CD4-positive, alpha-beta T cell (primary cell): ENCODE data around the gene SFMBT2. TPM values are rescaled to one million over a fixed set of nuclear protein-coding genes. Genes with fewer than 3 reads are reported as not detected.

Experiments used
- ATAC-seq: fragments of 200-7000 bp; cut with Tn5 transposase; one replicate; pipeline ENCODE4 v1.10.0; 2022; ENCODE audit warnings: mild to moderate bottlenecking; ENCODE audit not compliant: poor library complexity
- CTCF ChIA-PET: fragments of 350-600 bp; sonication (Branson Sonifier 250); formaldehyde crosslinking; loops from one replicate; lab custom pipeline; 2021; ENCODE audit warnings: antibody characterized with exemption, inconsistent platforms; lab: Charles Lee
- POLR2A ChIA-PET: fragments of 350-600 bp; sonication (Branson Sonifier 250); formaldehyde crosslinking; loops from one replicate; lab custom pipeline; 2021; ENCODE audit warnings: antibody characterized with exemption, inconsistent platforms; lab: Charles Lee
- DNase-seq, 14 experiments: peaks; one replicate each; pipeline ENCODE4 v3.0.0-alpha.2; 2013 to 2020; ENCODE audit warnings: mixed read lengths in 2 of 14
- H3K27ac ChIP-seq, 2 donors: one replicate each; pipeline versions ENCODE4 v1.5.1 to v1.7.0; 2013; ENCODE audit warnings: low read length in 2 of 2, low read depth in 1 of 2, mild to moderate bottlenecking in 1 of 2
- H3K27me3 ChIP-seq, 2 experiments: 1 replicate in 1 of 2; 2 replicates in 1 of 2; pipeline versions ENCODE4 v1.6.1 to v1.7.0; 2013; ENCODE audit warnings: low read length in 2 of 2, control low read depth in 1 of 2, mild to moderate bottlenecking in 1 of 2, moderate library complexity in 1 of 2; ENCODE audit not compliant: insufficient read depth in 2 of 2, control insufficient read depth in 1 of 2
- H3K36me3 ChIP-seq: one replicate; pipeline ENCODE4 v1.6.1; 2013; ENCODE audit warnings: low read length, control low read depth; ENCODE audit not compliant: insufficient read depth
- H3K4me1 ChIP-seq: one replicate; pipeline ENCODE4 v1.6.1; 2013; ENCODE audit warnings: low read length, control low read depth; ENCODE audit not compliant: insufficient read depth
- H3K4me3 ChIP-seq: one replicate; pipeline ENCODE4 v1.5.1; 2013; ENCODE audit warnings: mild to moderate bottlenecking, low read length, moderate library complexity
- H3K9me3 ChIP-seq, 2 experiments: 1 replicate in 1 of 2; 2 replicates in 1 of 2; pipeline versions ENCODE4 v1.6.1 to v1.7.0; 2013; ENCODE audit warnings: low read length in 2 of 2, mild to moderate bottlenecking in 2 of 2, control low read depth in 1 of 2, moderate library complexity in 1 of 2; ENCODE audit not compliant: control insufficient read depth in 1 of 2, insufficient read depth in 1 of 2
- H3K27ac Mint-ChIP-seq: one replicate; pipeline ENCODE4 v1.8.0; 2020; ENCODE audit warnings: mixed read lengths
- H3K27me3 Mint-ChIP-seq: one replicate; pipeline ENCODE4 v1.8.0; 2021; ENCODE audit warnings: mixed read lengths
- H3K36me3 Mint-ChIP-seq: one replicate; pipeline ENCODE4 v1.8.0; 2021; ENCODE audit warnings: low read depth, mixed read lengths
- H3K4me1 Mint-ChIP-seq: one replicate; pipeline ENCODE4 v1.8.0; 2021; ENCODE audit warnings: low read depth, mixed read lengths
- H3K4me3 Mint-ChIP-seq: one replicate; pipeline ENCODE4 v1.8.0; 2020; ENCODE audit warnings: mild to moderate bottlenecking, mixed read lengths
- H3K9me3 Mint-ChIP-seq: one replicate; pipeline ENCODE4 v1.8.0; 2020; ENCODE audit warnings: mixed read lengths
- intact Hi-C, 2 experiments: fragments of 100-400 bp; cut with DNase I in 1 of 2; cut with micrococcal nuclease in 1 of 2; formaldehyde crosslinking; loops; one replicate each; pipeline versions ENCODE4 v1.15.1 to v1.9.0; 2023 to 2025; cut with DNase I, micrococcal nuclease
- total RNA-seq, 174 experiments: library from RNA in 2 of 174; stranded (reverse) in 2 of 174; gene quantifications; one replicate each; pipeline ENCODE4 v1.2.3 and lab custom pipeline; 2021 to 2026
- TF ChIP-seq, protein P1 (sequence below): fragments of 200-600 bp; IDR thresholded peaks from one replicate; pipeline ENCODE4 v1.8.0; 2022; ENCODE audit warnings: antibody characterized with exemption, mild to moderate bottlenecking

Gene SFMBT2
- total RNA-seq, 2 experiments from 2014 or later = 41.0 to 42.0 TPM

DNA sequence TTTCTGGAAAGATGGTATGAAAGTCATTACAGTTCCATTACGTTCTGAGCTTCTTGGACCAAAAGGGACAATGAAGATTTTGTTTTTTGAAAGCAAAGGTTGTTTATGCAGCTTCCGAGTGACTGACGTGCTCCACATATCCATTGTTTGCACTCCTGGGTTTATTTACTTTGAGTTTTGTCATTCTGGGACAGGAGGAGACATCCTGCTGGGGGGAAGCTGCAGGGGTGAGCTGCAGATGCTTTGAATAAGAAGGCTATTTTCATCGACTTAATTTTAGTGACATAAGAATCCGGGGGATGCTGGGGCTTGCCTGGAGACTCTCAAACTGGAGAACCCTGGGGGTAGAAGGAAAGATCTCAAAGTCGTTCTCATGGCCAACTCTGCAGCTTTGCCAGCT lies 12.7 kb upstream of the SFMBT2 start:
- H3K27ac Mint-ChIP-seq = no peak overlapping the region

DNA sequence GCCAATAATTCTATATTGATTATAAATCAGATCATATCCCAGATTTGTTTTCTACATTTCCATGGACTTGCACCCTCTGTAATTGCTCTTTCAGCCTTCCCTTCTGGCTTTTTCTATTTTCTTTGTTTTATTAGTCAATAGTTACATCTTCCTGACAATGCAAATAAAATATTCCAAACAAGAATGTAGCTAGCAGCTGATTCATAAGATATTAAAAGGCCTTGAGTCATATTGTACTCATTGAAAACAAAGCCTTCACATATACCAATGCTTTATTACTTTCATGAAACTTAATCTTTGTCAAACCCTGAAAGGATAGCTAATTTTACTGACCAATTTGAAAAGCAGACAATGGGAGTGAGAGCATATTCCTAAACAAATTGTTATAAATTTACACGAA lies 10.7 kb upstream of the SFMBT2 start:
- no peak for DNase-seq
- no peaks in the 10 kb centered on the region for H3K27me3 Mint-ChIP-seq
- peaks cover 36% of the 10 kb centered on the region for H3K4me1 Mint-ChIP-seq
- no peak for ATAC-seq
- H3K27ac ChIP-seq = no peak overlapping the region
- no peaks in the 10 kb centered on the region for H3K27me3 ChIP-seq
- no peaks in the 10 kb centered on the region for H3K9me3 Mint-ChIP-seq
- H3K36me3 Mint-ChIP-seq = no peaks in the 10 kb centered on the region
- CTCF ChIA-PET = interaction anchor here (1.6 kb wide), 1 partner anchor 266 kb away, joined by 4 read pairs; no protein-coding TSS in a partner anchor
- no peak overlapping the region for H3K4me3 ChIP-seq
- no peaks in the 10 kb centered on the region for H3K36me3 ChIP-seq
- no peak overlapping the region for H3K4me3 Mint-ChIP-seq
- POLR2A ChIA-PET = no interaction called here
- H3K27ac Mint-ChIP-seq = no peak overlapping the region
- intact Hi-C loops = loop anchor here in 1 of 2 experiments (5.0 kb wide), 1 partner anchor 266 kb away; no protein-coding TSS in a partner anchor
- TF ChIP-seq, protein P1, sequence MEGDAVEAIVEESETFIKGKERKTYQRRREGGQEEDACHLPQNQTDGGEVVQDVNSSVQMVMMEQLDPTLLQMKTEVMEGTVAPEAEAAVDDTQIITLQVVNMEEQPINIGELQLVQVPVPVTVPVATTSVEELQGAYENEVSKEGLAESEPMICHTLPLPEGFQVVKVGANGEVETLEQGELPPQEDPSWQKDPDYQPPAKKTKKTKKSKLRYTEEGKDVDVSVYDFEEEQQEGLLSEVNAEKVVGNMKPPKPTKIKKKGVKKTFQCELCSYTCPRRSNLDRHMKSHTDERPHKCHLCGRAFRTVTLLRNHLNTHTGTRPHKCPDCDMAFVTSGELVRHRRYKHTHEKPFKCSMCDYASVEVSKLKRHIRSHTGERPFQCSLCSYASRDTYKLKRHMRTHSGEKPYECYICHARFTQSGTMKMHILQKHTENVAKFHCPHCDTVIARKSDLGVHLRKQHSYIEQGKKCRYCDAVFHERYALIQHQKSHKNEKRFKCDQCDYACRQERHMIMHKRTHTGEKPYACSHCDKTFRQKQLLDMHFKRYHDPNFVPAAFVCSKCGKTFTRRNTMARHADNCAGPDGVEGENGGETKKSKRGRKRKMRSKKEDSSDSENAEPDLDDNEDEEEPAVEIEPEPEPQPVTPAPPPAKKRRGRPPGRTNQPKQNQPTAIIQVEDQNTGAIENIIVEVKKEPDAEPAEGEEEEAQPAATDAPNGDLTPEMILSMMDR = no peak
- H3K9me3 ChIP-seq = no peaks in the 10 kb centered on the region
- H3K4me1 ChIP-seq = peaks cover 5% of the 10 kb centered on the region

More for the DNA sequence above, 12.7 kb upstream of the SFMBT2 start:
- Mint-ChIP-seq H3K4me3 (no peak overlapping the region), H3K27me3 (no peaks in the 10 kb centered on the region), H3K4me1 (peaks cover 22% of the 10 kb centered on the region), H3K9me3 (no peaks in the 10 kb centered on the region), H3K36me3 (no peaks in the 10 kb centered on the region)
- Histone ChIP-seq H3K4me1 (peaks cover 5% of the 10 kb centered on the region), H3K4me3 (no peak overlapping the region), H3K27me3 (no peaks in the 10 kb centered on the region), H3K27ac (no peak overlapping the region), H3K36me3 (no peaks in the 10 kb centered on the region), H3K9me3 (no peaks in the 10 kb centered on the region)
- TF ChIP-seq, protein P1 = no peak
- ChIA-PET POLR2A (interaction anchor here (0.6 kb wide), 1 partner anchor 13 kb away, joined by 4 read pairs; the partner anchor contains the start of gene SFMBT2), CTCF (interaction anchor here (0.8 to 1.4 kb wide), 3 partner anchors 11 to 504 kb away, joined by 3 to 4 read pairs (median 4); no protein-coding TSS in a partner anchor)
- ATAC-seq (no peak), DNase-seq (no peak)
- intact Hi-C loops = loop anchor here in 1 of 2 experiments (5.0 kb wide), 1 partner anchor 264 kb away; no protein-coding TSS in a partner anchor

DNA sequence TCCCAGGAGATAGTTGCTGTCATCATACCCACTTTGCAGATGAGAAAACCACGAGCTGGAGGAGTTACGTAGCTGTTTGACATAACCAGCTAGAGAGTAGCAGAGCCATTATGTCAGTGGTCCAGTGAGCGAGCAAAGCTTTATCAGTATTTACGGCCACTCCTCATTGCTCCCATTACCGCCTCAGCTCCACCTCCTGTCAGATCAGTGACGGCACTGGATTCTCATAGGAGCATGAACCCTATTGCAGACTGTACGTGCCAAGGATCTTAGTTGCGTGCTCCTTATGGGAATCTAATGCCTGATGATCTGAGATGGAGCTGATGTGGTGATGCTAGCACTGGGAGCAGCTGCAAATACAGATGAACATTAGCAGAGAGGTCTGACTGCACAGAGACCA lies 9.2 kb upstream of the SFMBT2 start:
- no peaks in the 10 kb centered on the region for H3K27me3 ChIP-seq
- H3K36me3 Mint-ChIP-seq = no peaks in the 10 kb centered on the region
- peaks cover 23% of the 10 kb centered on the region for H3K4me1 Mint-ChIP-seq
- no peak overlapping the region for H3K4me3 Mint-ChIP-seq
- no peak overlapping the region for H3K4me3 ChIP-seq
- ChIA-PET CTCF (interaction anchor here (1.6 kb wide), 1 partner anchor 267 kb away, joined by 4 read pairs; no protein-coding TSS in a partner anchor), POLR2A (interaction anchor here (1.3 to 1.5 kb wide), 2 partner anchors 65 to 501 kb away, joined by 3 to 5 read pairs; no protein-coding TSS in a partner anchor)
- peaks cover 5% of the 10 kb centered on the region for H3K4me1 ChIP-seq
- no peak for ATAC-seq
- H3K9me3 Mint-ChIP-seq = no peaks in the 10 kb centered on the region
- intact Hi-C loops = loop anchor here (5.0 to 10.0 kb wide), 7 partner anchors 265 to 1003 kb away; partner anchors contain the start of genes ATP5F1C (in 1 of the 2), GATA3 (in 1 of the 2) and KIN (in 1 of the 2)
- no peak overlapping the region for H3K27ac Mint-ChIP-seq
- TF ChIP-seq, protein P1 = no peak
- H3K27me3 Mint-ChIP-seq = no peaks in the 10 kb centered on the region
- no peak overlapping the region for H3K27ac ChIP-seq
- DNase-seq = no peak
- no peaks in the 10 kb centered on the region for H3K36me3 ChIP-seq
- H3K9me3 ChIP-seq = no peaks in the 10 kb centered on the region
